ENCODE data around the gene SPATC1L.

SPATC1L gene

DNA sequence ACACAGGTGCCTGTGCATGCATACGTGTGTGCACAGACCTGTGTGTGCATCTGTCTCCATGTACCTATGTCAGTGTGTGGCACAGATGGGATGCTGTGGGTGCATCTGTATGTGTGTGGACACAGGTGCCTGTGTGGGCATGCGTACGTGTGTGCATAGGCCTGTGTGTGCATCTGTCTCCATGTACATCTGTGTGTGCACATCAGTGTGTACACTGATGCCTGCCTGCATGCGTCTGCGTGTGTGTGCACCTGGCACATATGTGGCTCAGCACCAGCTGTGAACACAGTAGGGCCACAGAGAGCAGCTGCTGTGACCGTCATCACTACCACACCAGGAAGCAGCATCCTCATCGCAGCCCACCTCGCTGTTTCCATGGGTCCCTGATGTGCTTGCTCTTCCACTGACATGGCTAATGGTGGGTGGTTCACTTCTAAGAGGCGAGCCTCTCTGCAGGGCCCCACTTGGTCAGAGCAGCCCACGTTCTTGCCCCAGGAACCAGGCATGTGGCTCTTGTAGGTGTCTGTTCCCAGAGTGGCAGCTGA lies 9.6 kb upstream of the SPATC1L start:
- H3K4me3 ChIP-seq (ENCODE audit: low read depth, low read length), result no peak overlapping the region
- TF ChIP-seq, protein P1, sequence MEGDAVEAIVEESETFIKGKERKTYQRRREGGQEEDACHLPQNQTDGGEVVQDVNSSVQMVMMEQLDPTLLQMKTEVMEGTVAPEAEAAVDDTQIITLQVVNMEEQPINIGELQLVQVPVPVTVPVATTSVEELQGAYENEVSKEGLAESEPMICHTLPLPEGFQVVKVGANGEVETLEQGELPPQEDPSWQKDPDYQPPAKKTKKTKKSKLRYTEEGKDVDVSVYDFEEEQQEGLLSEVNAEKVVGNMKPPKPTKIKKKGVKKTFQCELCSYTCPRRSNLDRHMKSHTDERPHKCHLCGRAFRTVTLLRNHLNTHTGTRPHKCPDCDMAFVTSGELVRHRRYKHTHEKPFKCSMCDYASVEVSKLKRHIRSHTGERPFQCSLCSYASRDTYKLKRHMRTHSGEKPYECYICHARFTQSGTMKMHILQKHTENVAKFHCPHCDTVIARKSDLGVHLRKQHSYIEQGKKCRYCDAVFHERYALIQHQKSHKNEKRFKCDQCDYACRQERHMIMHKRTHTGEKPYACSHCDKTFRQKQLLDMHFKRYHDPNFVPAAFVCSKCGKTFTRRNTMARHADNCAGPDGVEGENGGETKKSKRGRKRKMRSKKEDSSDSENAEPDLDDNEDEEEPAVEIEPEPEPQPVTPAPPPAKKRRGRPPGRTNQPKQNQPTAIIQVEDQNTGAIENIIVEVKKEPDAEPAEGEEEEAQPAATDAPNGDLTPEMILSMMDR (IDR thresholded peaks at IDR 0.05; ENCODE audit: low read depth, low read length), result no peak

DNA sequence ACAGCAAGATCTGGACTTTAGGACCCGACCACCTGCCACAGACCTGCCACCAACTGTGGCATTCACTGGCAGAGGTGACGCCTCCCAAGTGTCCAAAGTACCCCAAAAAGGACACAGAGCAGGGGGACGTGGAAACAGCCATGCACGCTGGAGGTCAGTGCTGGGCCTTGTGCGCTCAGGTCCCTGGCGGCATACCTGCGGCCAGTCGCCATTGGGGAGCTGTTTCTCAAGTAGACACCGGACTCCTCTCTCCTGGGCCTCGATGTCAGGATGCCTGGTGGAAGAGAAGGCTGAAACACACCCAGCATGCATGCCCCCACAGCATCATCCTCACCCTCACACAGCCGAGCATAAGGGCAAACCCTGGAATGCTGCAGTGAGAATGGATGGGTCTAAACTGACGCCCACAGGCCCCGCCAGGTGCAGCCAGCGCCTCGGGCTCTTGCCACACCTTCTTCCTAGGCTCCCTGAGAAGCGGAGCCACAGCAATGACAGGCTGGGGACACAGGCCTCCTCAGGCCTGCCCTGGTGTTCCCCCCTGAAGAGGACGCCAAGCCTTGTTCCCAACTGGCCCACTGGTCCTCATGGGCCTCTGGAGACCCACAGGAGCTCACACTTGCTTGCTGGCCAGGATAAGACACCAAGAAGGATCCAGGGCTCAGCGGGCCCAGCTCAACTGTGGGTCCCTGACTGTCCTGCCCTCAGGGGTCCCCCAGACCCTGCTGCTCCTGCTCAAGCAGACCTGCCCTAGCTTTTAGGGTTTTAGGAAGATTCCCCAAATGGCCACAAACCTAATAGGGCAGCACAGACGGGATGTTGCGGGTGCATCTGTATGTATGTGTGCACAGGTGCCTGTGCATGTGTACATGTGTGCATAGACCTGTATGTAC lies 7.7 kb upstream of the SPATC1L start:
- TF ChIP-seq, protein P1 (IDR thresholded peaks at IDR 0.05; ENCODE audit: low read depth, low read length), result no peak

DNA sequence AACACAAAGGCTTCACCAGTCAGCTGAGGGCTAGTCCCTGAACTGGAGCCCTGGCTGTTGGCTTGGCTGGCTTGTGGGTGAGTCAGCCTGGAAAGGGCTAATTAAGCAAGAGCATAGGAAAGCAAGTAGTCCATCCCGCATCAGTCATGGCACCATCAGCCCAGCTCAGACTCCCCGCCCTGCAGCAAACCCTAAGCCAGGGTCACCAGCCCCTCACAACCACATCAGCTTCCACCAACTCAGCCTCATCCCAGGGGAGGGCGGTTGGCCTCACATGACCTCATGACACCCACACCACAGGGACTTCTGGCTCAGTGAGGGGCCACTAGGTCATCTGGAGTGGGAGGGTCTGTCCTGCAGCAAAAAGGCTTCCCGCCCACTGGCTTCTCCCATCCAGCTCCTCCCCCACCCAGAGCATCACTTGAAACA lies 7.0 kb upstream of the SPATC1L start:
- no peak overlapping the region for H3K4me3 ChIP-seq (ENCODE audit: low read depth, low read length)
- TF ChIP-seq, protein P1 (IDR thresholded peaks at IDR 0.05; ENCODE audit: low read depth, low read length), result no peak

More for the DNA sequence above, 7.7 kb upstream of the SPATC1L start:
- H3K4me3 ChIP-seq (ENCODE audit: low read depth, low read length), result no peak overlapping the region

DNA sequence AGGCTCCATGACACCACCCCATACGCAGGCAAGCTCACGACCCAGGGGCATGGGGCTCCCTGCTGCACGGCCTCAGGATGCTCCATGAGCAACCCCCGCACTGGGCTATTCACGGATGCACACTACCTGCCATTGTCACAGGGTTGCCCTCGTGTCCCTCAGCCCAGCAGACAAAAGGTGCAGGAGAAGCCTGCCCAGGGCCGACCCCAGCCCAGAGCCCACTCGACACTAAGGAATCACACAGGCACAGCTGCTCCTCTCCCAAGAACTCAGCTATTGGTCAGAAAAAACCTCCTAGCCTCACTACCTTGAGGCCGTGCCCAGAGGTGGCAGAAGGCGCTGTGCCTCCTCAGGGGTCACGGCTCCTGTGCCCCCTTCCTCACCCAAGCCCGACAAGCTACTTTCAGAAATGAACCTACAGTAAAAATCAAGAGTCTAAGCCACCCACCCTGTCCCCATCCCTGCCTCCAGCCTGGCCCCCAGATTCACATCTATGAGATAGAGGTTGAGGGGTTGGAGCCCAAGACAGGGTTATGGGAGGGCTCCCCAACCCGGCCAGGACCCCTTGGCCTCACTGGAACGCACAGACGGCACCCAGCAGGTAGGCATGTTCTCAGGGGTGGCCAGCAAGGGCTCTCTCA lies 6.4 kb upstream of the SPATC1L start:
- TF ChIP-seq, protein P1 (IDR thresholded peaks at IDR 0.05; ENCODE audit: low read depth, low read length), result no peak

DNA sequence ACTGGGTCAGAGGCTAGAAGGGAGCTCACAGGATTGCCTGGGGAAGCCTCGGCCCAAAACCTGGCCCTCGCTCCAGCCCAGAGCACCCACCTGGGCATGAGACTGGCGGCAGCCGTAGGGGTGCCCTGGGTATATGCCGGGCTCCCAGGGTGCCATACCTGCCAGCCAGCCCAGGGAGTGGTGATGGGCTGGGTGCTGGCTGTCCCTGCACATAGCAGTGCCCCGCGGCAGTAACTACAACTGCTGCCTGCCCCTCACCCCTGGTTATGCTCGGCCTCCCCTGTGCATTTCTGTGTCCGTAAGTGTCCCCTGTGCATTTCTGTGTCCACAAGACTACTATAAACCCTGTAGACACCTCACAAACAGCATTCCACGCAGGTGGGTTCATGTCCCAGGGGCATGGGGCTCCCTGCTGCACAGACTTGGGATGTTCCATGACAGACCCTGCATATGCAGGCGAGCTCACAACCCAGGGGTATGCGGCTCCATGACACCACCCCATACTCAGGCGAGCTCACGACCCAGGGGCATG lies 5.8 kb upstream of the SPATC1L start:
- TF ChIP-seq, protein P1 (IDR thresholded peaks at IDR 0.05; ENCODE audit: low read depth, low read length), result no peak
- H3K4me3 ChIP-seq (ENCODE audit: low read depth, low read length), result no peak overlapping the region

More for the DNA sequence above, 6.4 kb upstream of the SPATC1L start:
- no peak overlapping the region for H3K4me3 ChIP-seq (ENCODE audit: low read depth, low read length)

DNA sequence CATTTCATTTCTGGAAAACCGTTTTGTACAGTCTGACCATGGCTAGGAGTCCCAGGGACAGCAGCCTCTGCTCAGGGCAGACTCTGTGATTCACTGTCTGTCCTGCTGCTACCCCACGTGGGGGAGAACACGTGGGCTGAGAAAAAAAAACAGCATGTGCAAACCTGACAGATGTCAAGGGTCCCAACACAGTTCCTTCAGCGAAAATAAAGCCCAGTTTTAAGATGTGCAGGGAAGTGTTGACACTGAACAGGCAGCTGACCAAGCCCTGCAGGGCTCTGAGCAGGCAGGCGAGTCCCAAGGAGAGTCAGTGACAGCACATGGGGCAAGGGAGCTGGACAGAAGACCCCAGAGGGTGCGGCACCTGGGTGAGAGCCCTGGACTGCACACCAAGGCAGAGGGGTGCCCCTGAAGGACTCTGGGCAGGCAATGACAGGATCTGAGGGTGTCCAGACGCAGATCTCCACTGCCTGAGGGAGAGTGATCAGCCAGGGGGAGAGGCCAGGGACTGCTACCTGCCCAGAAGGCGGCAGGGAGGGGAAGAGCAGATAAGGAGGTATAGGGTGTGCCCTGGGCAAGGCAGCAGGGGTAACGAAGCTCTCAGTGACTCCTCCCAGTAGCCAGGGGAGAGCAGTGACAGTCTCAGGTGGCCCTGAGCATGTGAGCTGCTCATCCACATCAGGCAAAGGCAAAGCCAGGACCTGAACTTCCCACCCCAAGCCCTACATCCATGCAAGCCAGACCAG lies 5.1 kb upstream of the SPATC1L start:
- TF ChIP-seq, protein P1 (IDR thresholded peaks at IDR 0.05; ENCODE audit: low read depth, low read length), result no peak
- H3K4me3 ChIP-seq (ENCODE audit: low read depth, low read length), result no peak overlapping the region
